Activated T-helper 9 cell treated with anti-CD3 and anti-CD28 coated beads, Interleukin-2, amount 50 U/mL, for 16 hours (primary cell): ENCODE measurements around the gene NDFIP1.

ENCODE experiments used
- DNase-seq: peaks from one replicate; pipeline ENCODE4 v3.0.0-alpha.2; 2020; ENCODE audit warnings: low read depth

NDFIP1 gene

GRCh38 chr5:142091922-142092321 is 16.7 kb upstream of the NDFIP1 start:
- no peak for DNase-seq

DNA sequence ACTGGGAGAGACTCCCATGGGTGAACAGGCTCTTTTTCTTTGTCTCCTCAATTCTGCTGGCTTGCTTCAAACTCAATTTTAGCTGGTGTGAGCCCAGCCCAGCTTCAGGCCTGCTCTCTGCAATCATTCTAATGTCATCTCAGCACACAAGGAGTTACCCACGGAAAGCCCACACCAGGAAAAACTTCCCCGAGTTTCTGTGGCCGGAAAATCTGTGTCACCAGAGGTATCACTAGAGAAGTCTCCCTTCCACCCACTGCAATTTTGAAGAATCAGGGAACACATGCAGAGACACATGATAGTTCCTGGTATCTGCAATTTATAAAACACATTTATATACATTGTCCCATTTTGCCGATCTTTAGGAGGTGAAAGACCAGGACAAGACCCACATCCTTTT is 13.5 kb upstream of the NDFIP1 start:
- DNase-seq, result peak; percentile 61

GRCh38 chr5:142095651-142096330 is 12.8 kb upstream of the NDFIP1 start:
- DNase-seq, result peak; percentile 70

GRCh38 chr5:142096382-142096781 is 12.2 kb upstream of the NDFIP1 start:
- no peak for DNase-seq

DNA sequence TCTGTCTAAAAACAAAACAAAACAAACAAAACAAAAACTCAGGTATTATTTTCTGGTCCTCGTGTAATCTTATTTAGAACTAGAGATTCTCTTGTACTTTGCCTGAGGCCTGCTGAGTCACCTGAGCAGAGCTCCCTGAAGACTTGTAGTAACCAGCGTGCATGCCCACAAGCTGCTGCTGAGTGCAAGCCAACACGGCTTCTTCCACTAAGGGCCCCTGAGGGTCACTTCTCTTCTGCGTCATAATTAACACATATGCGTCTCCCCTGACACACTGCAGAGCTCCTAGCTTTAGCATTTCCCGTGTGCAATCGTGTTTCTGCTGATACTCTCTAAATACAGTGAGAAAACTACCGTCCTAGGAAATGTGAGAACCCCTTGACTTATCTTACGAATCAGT is 10.9 kb upstream of the NDFIP1 start:
- no peak for DNase-seq

GRCh38 chr5:142098275-142098674 is 10.3 kb upstream of the NDFIP1 start:
- DNase-seq, result no peak

DNA sequence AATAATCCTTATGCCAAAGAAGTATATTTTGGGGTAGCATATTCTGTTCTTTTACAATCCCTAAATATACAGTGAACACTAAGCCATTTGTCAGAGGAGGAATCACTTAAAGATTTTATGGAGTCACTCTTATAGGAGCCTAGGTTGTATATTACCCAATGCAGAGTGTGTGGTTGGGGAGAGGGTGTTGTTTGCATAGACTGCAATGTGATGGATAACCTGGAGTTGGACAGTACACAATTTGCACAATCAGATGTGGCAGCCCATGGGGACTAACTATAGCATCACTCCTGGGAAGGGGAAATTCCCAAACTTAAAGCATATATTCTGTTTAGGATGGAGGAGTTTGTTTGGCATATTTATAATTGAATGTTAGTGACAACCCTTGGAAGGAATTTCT is 9.6 kb upstream of the NDFIP1 start:
- no peak for DNase-seq

DNA sequence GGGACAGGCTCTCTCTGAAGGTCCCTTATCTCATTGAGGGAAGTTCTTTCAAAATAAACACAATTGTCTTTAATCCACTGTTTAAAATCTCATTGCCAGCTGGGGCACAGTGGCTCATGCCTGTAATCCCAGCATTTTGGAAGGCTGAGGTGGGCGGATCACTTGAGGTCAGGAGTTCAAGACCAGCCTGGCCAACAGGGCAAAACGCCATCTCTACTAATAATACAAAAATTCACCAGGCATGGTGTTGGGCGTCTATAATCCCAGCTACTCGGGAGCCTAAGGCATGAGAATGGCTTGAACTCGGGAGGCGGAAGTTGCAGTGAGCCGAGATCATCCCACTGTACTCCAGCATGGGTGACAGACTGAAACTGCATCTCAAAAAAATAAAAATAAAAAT is 8.3 kb upstream of the NDFIP1 start:
- DNase-seq, result no peak

GRCh38 chr5:142102980-142103740 is 5.4 kb upstream of the NDFIP1 start:
- DNase-seq, result no peak

- no peak for DNase-seq
Observed at GRCh38 chr5:142104491-142104890, 4.1 kb upstream of the NDFIP1 start.

GRCh38 chr5:142106061-142106460 is 2.5 kb upstream of the NDFIP1 start:
- DNase-seq, result no peak

GRCh38 chr5:142107036-142107735 is 1.4 kb upstream of the NDFIP1 start:
- no peak for DNase-seq

DNA sequence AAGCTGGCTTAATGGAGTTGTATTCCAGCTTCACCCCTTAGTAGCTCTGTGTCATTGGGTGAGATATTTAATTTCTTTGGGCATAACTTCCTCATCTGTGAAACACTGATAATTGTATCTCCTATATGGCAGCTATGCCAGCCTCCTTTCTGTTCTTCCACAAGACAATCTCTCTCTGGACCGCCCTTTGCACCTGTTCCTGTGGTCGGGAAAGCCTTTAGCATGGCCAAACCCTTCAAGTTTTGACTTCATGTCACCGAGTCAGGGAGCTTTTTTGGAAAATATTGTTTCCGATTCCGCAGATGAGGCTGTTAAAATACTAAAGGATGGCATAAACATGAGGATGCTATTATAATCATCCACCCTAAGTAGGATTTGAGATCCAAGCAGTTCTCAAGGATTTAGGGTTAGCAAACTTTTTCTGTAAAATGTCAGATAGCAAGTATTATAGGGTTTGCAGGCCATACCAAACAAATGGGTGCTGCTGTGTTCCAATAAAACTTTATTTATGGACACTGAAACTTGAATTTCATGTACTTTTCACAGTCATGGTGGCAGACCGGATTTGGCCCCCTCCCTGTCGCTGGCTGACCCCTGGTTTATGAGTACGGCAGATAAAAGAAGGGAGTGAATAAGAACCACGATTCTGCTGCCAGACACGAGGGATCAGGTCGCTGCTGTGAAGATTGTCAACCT is 695 bp upstream of the NDFIP1 start:
- no peak for DNase-seq

- no peak for DNase-seq
Observed at GRCh38 chr5:142109331-142110045, 909 bp downstream of the NDFIP1 start.

GRCh38 chr5:142110046-142110531 is 1.5 kb downstream of the NDFIP1 start:
- DNase-seq, result no peak

DNA sequence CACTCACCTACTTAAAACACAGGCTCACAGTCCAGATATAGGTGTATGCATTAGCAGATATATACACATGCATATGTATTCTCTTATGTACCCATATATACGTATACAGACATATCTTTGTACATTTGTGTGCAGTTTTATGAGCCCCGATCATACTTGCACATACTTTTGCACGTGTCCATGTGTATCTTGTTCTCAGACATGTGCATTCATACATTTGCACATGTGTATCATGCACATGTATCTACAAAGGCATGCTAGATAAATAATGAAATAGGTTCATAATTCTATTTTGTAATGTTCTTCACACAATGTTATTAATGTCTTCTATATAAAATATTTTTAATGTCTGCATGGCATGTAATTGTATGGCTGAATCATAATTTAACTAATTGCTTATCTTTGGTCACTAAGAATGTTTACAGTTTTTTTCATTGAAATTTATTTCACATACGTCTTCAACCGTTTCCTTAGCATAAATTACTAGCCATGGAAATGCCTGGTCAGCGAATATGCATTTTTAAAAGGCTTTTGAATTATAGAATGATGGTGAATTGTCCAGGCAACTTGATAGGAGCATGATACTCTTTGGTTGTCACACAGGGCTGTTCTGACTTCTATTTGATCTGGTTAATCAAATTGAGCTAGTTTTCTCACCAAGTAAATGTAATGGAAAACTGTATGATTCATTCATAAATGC is 2.6 kb downstream of the NDFIP1 start:
- no peak for DNase-seq

DNA sequence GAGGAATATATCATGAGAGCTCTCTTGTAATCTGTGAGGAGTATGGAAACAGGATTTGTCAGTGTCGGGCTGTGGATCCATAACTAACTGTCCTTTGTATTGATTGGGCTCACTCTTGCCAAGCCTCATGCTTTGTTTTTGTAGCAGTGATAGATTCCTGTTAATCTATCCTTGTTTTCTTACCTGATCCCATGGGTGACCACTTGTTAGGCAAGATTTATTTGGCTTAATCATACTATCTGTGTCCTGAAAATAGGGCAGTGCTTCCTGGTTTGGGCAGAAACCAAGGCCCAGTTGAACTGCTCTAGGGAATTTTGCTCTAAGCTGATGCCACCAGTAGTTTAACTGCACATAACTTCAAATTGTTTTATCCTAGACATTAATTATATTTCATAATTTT is 6.1 kb downstream of the NDFIP1 start:
- DNase-seq, result no peak

GRCh38 chr5:142115937-142116614 is 7.5 kb downstream of the NDFIP1 start:
- DNase-seq, result no peak

DNA sequence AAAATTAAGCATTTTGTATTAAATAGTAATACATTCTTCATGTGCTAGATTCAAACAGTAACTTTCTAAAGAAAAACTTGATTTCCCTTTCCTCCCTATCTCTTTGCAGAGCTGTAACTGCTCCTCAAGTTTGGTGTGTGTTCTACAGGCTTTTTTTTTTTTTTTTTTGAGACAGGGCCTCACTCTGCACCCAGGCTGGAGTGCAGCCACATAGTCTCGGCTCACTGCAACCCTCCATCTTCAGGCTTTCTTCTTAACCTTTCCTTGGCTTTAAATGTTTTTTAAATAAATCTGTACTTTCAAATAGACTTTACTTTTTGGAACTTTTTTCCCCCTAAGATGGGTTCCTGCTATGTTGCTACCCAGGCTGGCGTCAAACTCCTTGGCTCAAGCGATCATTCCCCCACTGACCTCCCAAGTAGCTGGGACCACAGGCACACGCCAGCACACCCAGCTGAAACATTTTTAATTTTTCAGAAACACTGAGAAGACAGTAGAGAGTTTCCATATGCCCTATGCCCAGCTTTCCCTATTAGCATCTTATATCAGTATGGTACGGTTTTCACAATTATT is 9.1 kb downstream of the NDFIP1 start:
- DNase-seq, result no peak

GRCh38 chr5:142118155-142118686 is 9.6 kb downstream of the NDFIP1 start:
- no peak for DNase-seq
